MCF 10A (cell line): Measurements from ENCODE around the gene LAMA3. TPM values are rescaled to one million over a fixed set of nuclear protein-coding genes. Genes with fewer than 3 reads are reported as not detected.

Source experiments
- BruUV-seq: library from RNA; stranded (reverse); fragments of 400-500 nt; replicated peaks from 2 replicates; lab custom pipeline; 2021; lab: Mats Ljungman, UMichigan
- CTCF ChIA-PET: fragments of 300-600 bp; sonication (Branson Sonifier 250); formaldehyde crosslinking; extraction: SDS; loops from one replicate; lab custom pipeline; 2021; ENCODE audit warnings: antibody characterized with exemption, inconsistent platforms; lab: Yijun Ruan, JAX
- POLR2A ChIA-PET: fragments of 300-600, 350-650 bp; sonication (Branson Sonifier 250); formaldehyde crosslinking; extraction: SDS; loops from one replicate; lab custom pipeline; 2020; ENCODE audit warnings: antibody characterized with exemption, inconsistent platforms; lab: Yijun Ruan, JAX
- DNase-seq: peaks from one replicate; pipeline ENCODE4 v3.0.0-alpha.2; 2018; ENCODE audit not compliant: unreplicated experiment
- H3K27ac Mint-ChIP-seq: one replicate; pipeline ENCODE4 v1.8.0; 2022; ENCODE audit warnings: mild to moderate bottlenecking, low read depth, mixed read lengths; ENCODE audit not compliant: unreplicated experiment
- H3K27me3 Mint-ChIP-seq: one replicate; pipeline ENCODE4 v1.8.0; 2022; ENCODE audit warnings: mixed read lengths; ENCODE audit not compliant: insufficient read depth, unreplicated experiment
- H3K36me3 Mint-ChIP-seq: one replicate; pipeline ENCODE4 v1.8.0; 2022; ENCODE audit warnings: mild to moderate bottlenecking, moderate library complexity, mixed read lengths; ENCODE audit not compliant: insufficient read depth, unreplicated experiment
- H3K4me1 Mint-ChIP-seq: one replicate; pipeline ENCODE4 v1.8.0; 2022; ENCODE audit warnings: mixed read lengths; ENCODE audit not compliant: insufficient read depth, unreplicated experiment
- H3K4me3 Mint-ChIP-seq: one replicate; pipeline ENCODE4 v1.8.0; 2022; ENCODE audit warnings: mild to moderate bottlenecking, moderate library complexity, mixed read lengths; ENCODE audit not compliant: unreplicated experiment
- H3K9me3 Mint-ChIP-seq: one replicate; pipeline ENCODE4 v1.8.0; 2022; ENCODE audit warnings: mixed read lengths; ENCODE audit not compliant: unreplicated experiment
- intact Hi-C: fragments of 100-400 bp; cut with micrococcal nuclease; formaldehyde crosslinking; loops from 2 replicates; pipeline ENCODE4 v1.14.1; 2022
- total RNA-seq: library from RNA; stranded (reverse); gene quantifications from 2 replicates; pipeline ENCODE4 v1.2.3, GENCODE V29; 2022
- TF ChIP-seq, protein P1 (sequence below): fragments of 200-600 bp; IDR thresholded peaks from one replicate; pipeline ENCODE4 v1.8.0; 2022; ENCODE audit warnings: antibody characterized with exemption, mild to moderate bottlenecking; ENCODE audit not compliant: unreplicated experiment

LAMA3 gene
- total RNA-seq, 1 experiment from 2014 or later = 371 TPM

DNA sequence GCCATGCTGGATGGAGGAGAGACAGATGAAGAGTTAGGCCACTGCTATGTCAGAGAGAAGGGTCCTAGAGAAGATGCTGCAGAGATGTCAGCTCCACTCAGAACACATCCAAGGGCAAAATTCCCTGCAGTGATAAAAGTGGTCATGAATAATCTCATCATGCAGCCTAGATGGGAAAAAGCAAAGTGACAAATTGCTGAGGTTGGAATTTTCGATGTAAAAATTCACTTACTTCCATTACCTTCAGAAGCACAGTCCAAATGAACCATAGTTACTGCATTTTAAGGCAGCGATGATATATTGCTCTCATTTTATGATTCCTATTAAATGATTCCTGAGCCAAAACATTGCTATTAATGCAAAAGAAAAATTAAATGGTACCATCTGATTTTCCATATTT lies 43.0 kb upstream of the LAMA3 start:
- CTCF ChIA-PET = interaction anchor here (0.6 kb wide), 1 partner anchor 22 kb away, joined by 3 read pairs; no protein-coding TSS in a partner anchor
- Mint-ChIP-seq H3K27me3 (no peaks in the 10 kb centered on the region), H3K36me3 (peaks cover 4% of the 10 kb centered on the region)

DNA sequence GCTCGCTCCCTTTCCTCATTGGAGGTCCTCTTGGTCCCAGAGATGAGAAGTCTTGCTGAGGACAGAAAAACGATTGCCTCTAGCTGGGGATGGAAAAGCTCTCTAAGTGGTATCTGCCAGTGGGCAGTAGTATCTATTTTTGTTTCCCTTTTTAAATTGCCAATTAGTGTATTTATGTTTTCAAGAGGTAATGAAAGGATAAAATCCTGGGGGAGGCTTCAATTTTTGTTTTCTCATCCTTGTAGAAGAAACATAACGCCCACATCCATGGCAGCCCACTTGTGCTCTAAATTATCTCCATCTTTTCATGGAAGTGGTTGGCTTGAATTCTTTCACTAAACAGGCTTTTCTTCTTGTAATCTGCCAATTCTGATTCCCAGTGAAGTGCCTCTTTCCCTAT lies 40.8 kb upstream of the LAMA3 start:
- ChIA-PET POLR2A (interaction anchor here (0.7 to 1.7 kb wide), 2 partner anchors 13 to 19 kb away, joined by 3 to 7 read pairs; no protein-coding TSS in a partner anchor), CTCF (no interaction called here)
- no peaks in the 10 kb centered on the region for H3K9me3 Mint-ChIP-seq
- DNase-seq = no peak
- no peak overlapping the region for H3K27ac Mint-ChIP-seq
- BruUV-seq = no TSS peak
- no peak overlapping the region for H3K4me3 Mint-ChIP-seq
- peaks cover 4% of the 10 kb centered on the region for H3K36me3 Mint-ChIP-seq
- peaks cover 8% of the 10 kb centered on the region for H3K4me1 Mint-ChIP-seq
- TF ChIP-seq, protein P1, sequence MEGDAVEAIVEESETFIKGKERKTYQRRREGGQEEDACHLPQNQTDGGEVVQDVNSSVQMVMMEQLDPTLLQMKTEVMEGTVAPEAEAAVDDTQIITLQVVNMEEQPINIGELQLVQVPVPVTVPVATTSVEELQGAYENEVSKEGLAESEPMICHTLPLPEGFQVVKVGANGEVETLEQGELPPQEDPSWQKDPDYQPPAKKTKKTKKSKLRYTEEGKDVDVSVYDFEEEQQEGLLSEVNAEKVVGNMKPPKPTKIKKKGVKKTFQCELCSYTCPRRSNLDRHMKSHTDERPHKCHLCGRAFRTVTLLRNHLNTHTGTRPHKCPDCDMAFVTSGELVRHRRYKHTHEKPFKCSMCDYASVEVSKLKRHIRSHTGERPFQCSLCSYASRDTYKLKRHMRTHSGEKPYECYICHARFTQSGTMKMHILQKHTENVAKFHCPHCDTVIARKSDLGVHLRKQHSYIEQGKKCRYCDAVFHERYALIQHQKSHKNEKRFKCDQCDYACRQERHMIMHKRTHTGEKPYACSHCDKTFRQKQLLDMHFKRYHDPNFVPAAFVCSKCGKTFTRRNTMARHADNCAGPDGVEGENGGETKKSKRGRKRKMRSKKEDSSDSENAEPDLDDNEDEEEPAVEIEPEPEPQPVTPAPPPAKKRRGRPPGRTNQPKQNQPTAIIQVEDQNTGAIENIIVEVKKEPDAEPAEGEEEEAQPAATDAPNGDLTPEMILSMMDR = no peak
- intact Hi-C loops = no loop called here
- H3K27me3 Mint-ChIP-seq = no peaks in the 10 kb centered on the region

More for the DNA sequence above, 43.0 kb upstream of the LAMA3 start:
- no peak for DNase-seq
- no peak overlapping the region for H3K27ac Mint-ChIP-seq
- TF ChIP-seq, protein P1 = no peak
- POLR2A ChIA-PET = no interaction called here
- BruUV-seq = no TSS peak
- intact Hi-C loops = no loop called here
- H3K4me3 Mint-ChIP-seq = no peak overlapping the region
- H3K4me1 Mint-ChIP-seq = peaks cover 1% of the 10 kb centered on the region
- H3K9me3 Mint-ChIP-seq = no peaks in the 10 kb centered on the region

DNA sequence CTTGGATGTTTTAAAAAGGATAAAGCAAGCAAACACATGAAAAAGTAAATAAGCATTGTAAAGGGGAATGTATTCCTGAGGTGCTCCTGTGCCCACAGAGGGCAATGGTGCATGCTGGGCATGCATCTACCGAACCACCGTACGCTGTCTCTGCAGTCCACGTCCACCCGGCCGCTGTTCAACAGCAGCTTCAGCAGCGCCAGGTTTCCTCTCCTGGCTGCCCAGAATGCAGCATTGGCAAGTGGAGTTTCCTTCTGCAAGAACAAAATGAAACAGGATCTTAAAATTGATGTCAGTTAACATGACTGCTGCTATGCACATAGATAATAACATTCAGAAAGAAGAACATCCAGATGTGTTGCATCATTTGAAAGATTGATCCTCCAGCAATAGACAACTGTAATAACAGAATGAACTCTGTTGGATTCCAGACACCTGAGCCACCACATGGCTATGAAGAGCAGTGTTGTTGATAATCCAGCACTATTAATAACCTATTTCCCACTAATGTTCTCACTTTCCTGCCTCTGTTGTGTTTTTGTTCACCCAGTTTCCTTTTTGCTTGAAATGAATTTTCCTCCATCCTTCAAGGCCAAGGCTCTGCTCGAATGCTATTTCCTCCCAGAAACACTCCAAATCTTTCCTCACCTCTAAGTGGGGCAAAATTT lies 40.2 kb upstream of the LAMA3 start:
- Mint-ChIP-seq H3K36me3 (peaks cover 4% of the 10 kb centered on the region), H3K27me3 (no peaks in the 10 kb centered on the region), H3K9me3 (no peaks in the 10 kb centered on the region), H3K27ac (no peak overlapping the region), H3K4me3 (no peak overlapping the region), H3K4me1 (peaks cover 8% of the 10 kb centered on the region)
- TF ChIP-seq, protein P1 = no peak
- no TSS peak for BruUV-seq
- POLR2A ChIA-PET = interaction anchor here (1.7 kb wide), 1 partner anchor 14 kb away, joined by 7 read pairs; no protein-coding TSS in a partner anchor
- no peak for DNase-seq
- intact Hi-C loops = no loop called here
- CTCF ChIA-PET = interaction anchor here (1.1 kb wide), 1 partner anchor 14 kb away, joined by 3 read pairs; no protein-coding TSS in a partner anchor
